ENCODE measurements around the gene TTLL10.

TTLL10 gene

GRCh38 chr1:1130206-1131120 is 43.2 kb upstream of the TTLL10 start:
- no peak for TF ChIP-seq CTCF (IDR thresholded peaks at IDR 0.05)

- no peak for TF ChIP-seq CTCF (IDR thresholded peaks at IDR 0.05)
Observed at GRCh38 chr1:1132042-1132950, 41.4 kb upstream of the TTLL10 start.

GRCh38 chr1:1132956-1133750 is 40.5 kb upstream of the TTLL10 start:
- no peak for TF ChIP-seq CTCF (IDR thresholded peaks at IDR 0.05)

- no peak for TF ChIP-seq CTCF (IDR thresholded peaks at IDR 0.05)
Observed at GRCh38 chr1:1134300-1134970, 39.2 kb upstream of the TTLL10 start.

GRCh38 chr1:1135339-1136136 is 38.1 kb upstream of the TTLL10 start:
- TF ChIP-seq CTCF (IDR thresholded peaks at IDR 0.05), result no peak

- TF ChIP-seq CTCF (IDR thresholded peaks at IDR 0.05), result no peak
Observed at GRCh38 chr1:1136547-1137230, 37.0 kb upstream of the TTLL10 start.

All from LNCAP (cell line).